Left cardiac atrium (tissue), 4 donors: Measurements from ENCODE around the gene MKRN2OS. TPM values are rescaled to one million over a fixed set of nuclear protein-coding genes. Genes with fewer than 3 reads are reported as not detected.
"Not testable (repeated sequence)": the region's sequence is repeated elsewhere in the genome, so short reads cannot be mapped to it uniquely, and the experiment has no call there.

ENCODE experiments used
- ATAC-seq, 2 donors: fragments of 200-7000 bp; cut with Tn5 transposase; one replicate each; pipeline ENCODE4 v1.9.1; 2020; ENCODE audit warnings: mild to moderate bottlenecking in 2 of 2, moderate library complexity in 2 of 2
- DNase-seq: peaks from one replicate; pipeline ENCODE4 v3.0.0-alpha.2; 2020
- intact Hi-C, 2 donors: fragments of 100-400 bp; cut with DNase I; formaldehyde crosslinking; loops; one replicate each; pipeline versions ENCODE4 v1.14.1 to v1.15.1; 2022 to 2023
- total RNA-seq, 2 donors: library from RNA; stranded (reverse); fragmentation: NEBNext Ultra II Directional; extraction: Animal tissue kit (Norgen Biotek cat#: 25700); gene quantifications; one replicate each; pipeline ENCODE4 v1.2.1, GENCODE V29; 2021
- donor health status: DM: no; HTN: yes; CAD: no.
- donor health status: DM: no; HTN: yes; CAD: no; lungs with severe emphysema.
- donor health status: DM: yes; HTN: yes; CAD: no.
- donor health status: Dilated cardiomyopathy.

MKRN2OS gene
- total RNA-seq, 2 donors from 2014 or later = not detected

- no peak for ATAC-seq
- DNase-seq = no peak
- intact Hi-C loops = loop anchor here in 1 of 2 donors (10.0 kb wide), 1 partner anchor 86 kb away; no protein-coding TSS in a partner anchor
These were observed 23.4 kb upstream of the MKRN2OS start for GRCh38 chr3:12568747-12569146.

- intact Hi-C loops = loop anchor here in 1 of 2 donors (10.0 kb wide), 1 partner anchor 88 kb away; no protein-coding TSS in a partner anchor
- DNase-seq (no peak), ATAC-seq (no peak)
These were observed 21.7 kb upstream of the MKRN2OS start for GRCh38 chr3:12566976-12567375.

GRCh38 chr3:12562451-12562850, 17.2 kb upstream of the MKRN2OS start:
- ATAC-seq (no peak), DNase-seq (no peak)
- intact Hi-C loops = loop anchor here in 1 of 2 donors (10.0 kb wide), 1 partner anchor 92 kb away; no protein-coding TSS in a partner anchor

- intact Hi-C loops = loop anchor here in 1 of 2 donors (10.0 kb wide), 1 partner anchor 93 kb away; no protein-coding TSS in a partner anchor
- ATAC-seq = no peak
These were observed 16.1 kb upstream of the MKRN2OS start for GRCh38 chr3:12561397-12561796.

GRCh38 chr3:12560505-12561190, 15.3 kb upstream of the MKRN2OS start:
- no peak for DNase-seq
- intact Hi-C loops = loop anchor here in 1 of 2 donors (10.0 kb wide), 1 partner anchor 94 kb away; no protein-coding TSS in a partner anchor
- ATAC-seq = no peak

More at GRCh38 chr3:12561397-12561796, 16.1 kb upstream of the MKRN2OS start:
- no peak for DNase-seq

GRCh38 chr3:12559520-12559919, 14.2 kb upstream of the MKRN2OS start:
- DNase-seq = no peak
- ATAC-seq = no peak
- intact Hi-C loops = loop anchor here in 1 of 2 donors (5.0 kb wide), 1 partner anchor 103 kb away; the partner anchor contains the start of gene RAF1

GRCh38 chr3:12558706-12559105, 13.4 kb upstream of the MKRN2OS start:
- DNase-seq = no peak
- intact Hi-C loops = loop anchor here in 1 of 2 donors (5.0 kb wide), 1 partner anchor 104 kb away; the partner anchor contains the start of gene RAF1

GRCh38 chr3:12557473-12558100, 12.3 kb upstream of the MKRN2OS start:
- ATAC-seq = peak in 1 of 2 donors; percentile 27
- intact Hi-C loops = loop anchor here in 1 of 2 donors (5.0 kb wide), 1 partner anchor 105 kb away; the partner anchor contains the start of gene RAF1
- no peak for DNase-seq

More at GRCh38 chr3:12558706-12559105, 13.4 kb upstream of the MKRN2OS start:
- ATAC-seq = no peak

- peak; percentile 89 for DNase-seq
- peak; percentile 97 to 98 for ATAC-seq
- intact Hi-C loops = loop anchor here in 1 of 2 donors (5.0 kb wide), 1 partner anchor 105 kb away; the partner anchor contains the start of gene RAF1
These were observed 11.6 kb upstream of the MKRN2OS start, which contains the start of gene MKRN2 for GRCh38 chr3:12556690-12557472. TSS of gene MKRN2 (plus strand) at chr3:12557087. CDS start at chr3:12557151, 64 bp downstream.

- ATAC-seq = peak; percentile 9 to 16
- intact Hi-C loops = loop anchor here in 1 of 2 donors (5.0 kb wide), 1 partner anchor 106 kb away; the partner anchor contains the start of gene RAF1
- no peak for DNase-seq
These were observed 11.0 kb upstream of the MKRN2OS start for GRCh38 chr3:12556314-12556689.

- no peak for ATAC-seq
- intact Hi-C loops = no loop called here
- DNase-seq = peak; percentile 32
These were observed 8.7 kb upstream of the MKRN2OS start for GRCh38 chr3:12553921-12554391.

GRCh38 chr3:12549971-12550760, 4.9 kb upstream of the MKRN2OS start:
- intact Hi-C loops = no loop called here
- ATAC-seq = no peak
- DNase-seq = no peak

- ATAC-seq (no peak), DNase-seq (no peak)
- intact Hi-C loops = no loop called here
These were observed 437 bp downstream of the MKRN2OS start for GRCh38 chr3:12544652-12545472.

GRCh38 chr3:12543497-12543896, 1.8 kb downstream of the MKRN2OS start:
- intact Hi-C loops, ATAC-seq, DNase-seq: not testable (repeated sequence)

GRCh38 chr3:12541625-12542024, 3.7 kb downstream of the MKRN2OS start:
- peak in 1 of 2 donors; percentile 52 for ATAC-seq
- peak; percentile 27 for DNase-seq
- intact Hi-C loops = no loop called here

- DNase-seq (no peak), ATAC-seq (no peak)
- intact Hi-C loops = no loop called here
These were observed 8.9 kb downstream of the MKRN2OS start for GRCh38 chr3:12536423-12536822.

- DNase-seq = no peak
- no peak for ATAC-seq
- intact Hi-C loops = no loop called here
These were observed 13.1 kb downstream of the MKRN2OS start for GRCh38 chr3:12532182-12532581.
